GM12878 (cell line): ENCODE results near the gene MAML2. TPM values are rescaled to one million over a fixed set of nuclear protein-coding genes. Genes with fewer than 3 reads are reported as not detected.

Experiments
- ATAC-seq: fragments of 200-7000 bp; cut with Tn5 transposase; 3 replicates; pipeline ENCODE4 v1.9.1; 2020; ENCODE audit warnings: mild to moderate bottlenecking, moderate library complexity
- BruUV-seq: library from RNA; stranded (reverse); fragments of 400-500 nt; replicated peaks from 2 replicates; lab custom pipeline; 2021; lab: Mats Ljungman, UMichigan
- CTCF ChIA-PET: fragments of 300-600 bp; sonication (Branson Sonifier 250); formaldehyde crosslinking; extraction: SDS; loops from one replicate; lab custom pipeline; 2021; ENCODE audit warnings: inconsistent platforms; lab: Yijun Ruan, JAX
- POLR2A ChIA-PET: fragments of 350-600 bp; formaldehyde crosslinking; extraction: SDS; loops from one replicate; lab custom pipeline; 2021; ENCODE audit warnings: inconsistent platforms; lab: Charles Lee
- RAD21 ChIA-PET: fragments of 300-600 bp; sonication (Branson Sonifier 250); formaldehyde crosslinking; loops from one replicate; lab custom pipeline; 2023; ENCODE audit warnings: antibody characterized with exemption; ENCODE audit not compliant: unreplicated experiment; lab: Charles Lee
- SMC1A ChIA-PET: fragments of 300-600 bp; sonication (Branson Sonifier 250); formaldehyde crosslinking; loops from one replicate; lab custom pipeline; 2023; ENCODE audit not compliant: unreplicated experiment, uncharacterized antibody; lab: Charles Lee
- DNase-seq: peaks from one replicate; pipeline ENCODE4 v3.0.0-alpha.2; 2011; ENCODE audit warnings: low read depth, low spot score
- FAIRE-seq: peaks from 3 replicates; lab custom pipeline; 2011; peaks lifted over from hg19 to GRCh38; lab: Jason Lieb, UNC
- H2AFZ ChIP-seq: 2 replicates; pipeline ENCODE4 v1.6.0; 2011; ENCODE audit warnings: low read depth, low read length, control low read depth; ENCODE audit not compliant: control insufficient read depth
- H3K27ac ChIP-seq: 2 replicates; pipeline ENCODE4 v1.5.1; 2011; ENCODE audit warnings: control low read depth; ENCODE audit not compliant: control insufficient read depth, insufficient read depth
- H3K27me3 ChIP-seq, 2 experiments: replicated peaks in 1 of 2; 2 replicates each; pipeline versions ENCODE4 v1.6.0 to v1.6.1; 2011; ENCODE audit warnings: low read length in 1 of 2; ENCODE audit not compliant: control insufficient read depth in 2 of 2, insufficient read depth in 2 of 2
- H3K36me3 ChIP-seq, 2 experiments: 2 replicates each; pipeline ENCODE4 v1.5.1; 2011; ENCODE audit warnings: low read length in 1 of 2; ENCODE audit not compliant: control insufficient read depth in 2 of 2, insufficient read depth in 2 of 2
- H3K4me1 ChIP-seq: 2 replicates; pipeline ENCODE4 v1.6.1; 2011; ENCODE audit warnings: mild to moderate bottlenecking, low read length, moderate library complexity, mixed read lengths; ENCODE audit not compliant: control insufficient read depth, insufficient read depth
- H3K4me2 ChIP-seq: 2 replicates; pipeline ENCODE4 v1.6.0; 2011; ENCODE audit warnings: control low read depth; ENCODE audit not compliant: control insufficient read depth, insufficient read depth
- H3K4me3 ChIP-seq: fragments of 200-600 bp; sonication (generic); 2 replicates; pipeline ENCODE4 v1.5.1; 2016
- H3K79me2 ChIP-seq: 2 replicates; pipeline ENCODE4 v1.6.0; 2011; ENCODE audit warnings: low read length; ENCODE audit not compliant: control insufficient read depth, insufficient read depth
- H3K9ac ChIP-seq: 2 replicates; pipeline ENCODE4 v1.8.0; 2011; ENCODE audit warnings: low read length, control low read depth, mixed read lengths; ENCODE audit not compliant: control insufficient read depth, insufficient read depth
- H3K9me3 ChIP-seq: replicated peaks from 3 replicates; pipeline ENCODE4 v1.5.1; 2011; ENCODE audit warnings: mild to moderate bottlenecking, low read length; ENCODE audit not compliant: control insufficient read depth, insufficient read depth
- H4K20me1 ChIP-seq: 2 replicates; pipeline ENCODE4 v1.6.0; 2011; ENCODE audit not compliant: control insufficient read depth, insufficient read depth
- CBFB ChIP-seq: IDR thresholded peaks from 2 replicates; pipeline ENCODE4 v1.6.1; 2016; ENCODE audit warnings: antibody characterized with exemption, low read depth
- CUX1 ChIP-seq: IDR thresholded peaks from 2 replicates; pipeline ENCODE4 v1.6.1; 2012; ENCODE audit warnings: improper control_type of control experiment, low read depth, low read length; ENCODE audit not compliant: insufficient replicate concordance
- EZH2 ChIP-seq: IDR thresholded peaks from 2 replicates; pipeline ENCODE4 v1.6.1; 2012; ENCODE audit warnings: low read depth, mild to moderate bottlenecking, control low read depth, inconsistent platforms, low read length, borderline replicate concordance; ENCODE audit not compliant: control insufficient read depth
- MEF2B ChIP-seq: fragments of 450-650 bp; IDR thresholded peaks from 2 replicates; pipeline ENCODE4 v1.6.1; 2018; ENCODE audit warnings: mild to moderate bottlenecking, moderate library complexity; ENCODE audit not compliant: partially characterized antibody, poor library complexity, severe bottlenecking
- MLLT1 ChIP-seq: fragments of 450-650 bp; IDR thresholded peaks from 2 replicates; pipeline ENCODE4 v1.6.1; 2016; ENCODE audit warnings: mild to moderate bottlenecking
- MTA2 ChIP-seq: fragments of 450-650 bp; IDR thresholded peaks from 2 replicates; pipeline ENCODE4 v1.6.1; 2016; ENCODE audit warnings: low read depth, mild to moderate bottlenecking, moderate library complexity
- REST ChIP-seq: IDR thresholded peaks from 2 replicates; pipeline ENCODE4 v1.6.1; 2012; ENCODE audit warnings: mild to moderate bottlenecking, low read depth, low read length
- SREBF2 ChIP-seq: IDR thresholded peaks from 2 replicates; pipeline ENCODE4 v1.6.1; 2012; ENCODE audit warnings: mild to moderate bottlenecking, low read length
- TCF7 ChIP-seq: IDR thresholded peaks from 2 replicates; pipeline ENCODE4 v1.6.1; 2014; ENCODE audit warnings: antibody characterized with exemption, borderline replicate concordance
- ZBED1 ChIP-seq: IDR thresholded peaks from 2 replicates; pipeline ENCODE4 v1.6.1; 2016; ENCODE audit warnings: borderline replicate concordance
- ZNF24 ChIP-seq: fragments of 450-650 bp; IDR thresholded peaks from 2 replicates; pipeline ENCODE4 v1.6.1; 2017; ENCODE audit warnings: antibody characterized with exemption, mild to moderate bottlenecking
- WGBS: methylation state at CpG from one replicate; pipeline ENCODE4 v1.1.6; 2016; ENCODE audit warnings: low lambda C conversion rate; ENCODE audit not compliant: insufficient replicate concordance, insufficient coverage; ENCODE audit errors: missing lambda C conversion rate; 5-methylcytosine and 5-hydroxymethylcytosine counted together
- in situ Hi-C: fragments of 300-500 bp; cut with MboI; formaldehyde crosslinking; loops from 9 replicates; pipeline ENCODE4 v1.14.3; 2018; ENCODE audit warnings: mixed read lengths
- intact Hi-C: fragments of 100-400 bp; cut with micrococcal nuclease; formaldehyde crosslinking; loops from one replicate; pipeline ENCODE4 v1.14.2; 2022; ENCODE audit not compliant: unreplicated experiment
- polyA plus RNA-seq, 11 experiments: library from polyadenylated mRNA; depleted of rRNA in 4 of 11; unstranded in 6 of 11; stranded (reverse) in 5 of 11; fragments of >200 nt; fragmentation: Nextera tagmentation in 4 of 11; fragmentation: Illumina TruSeq in 1 of 11; extraction: Ambion mirVana in 4 of 11; extraction: Trizol in 1 of 11; gene quantifications; 1 replicate in 1 of 11; 2 replicates in 10 of 11; pipeline versions ENCODE4 v1.2.1 to v1.2.3, GENCODE V29; 2011 to 2016; ENCODE audit warnings: inconsistent platforms in 2 of 11, missing spikeins in 2 of 11, low read depth in 1 of 11
- total RNA-seq, 4 experiments: library from RNA; depleted of rRNA in 3 of 4; stranded (reverse); fragments of >200 nt in 3 of 4; fragmentation: Illumina TruSeq in 1 of 4; extraction: Trizol in 1 of 4; gene quantifications; 2 replicates each; pipeline versions ENCODE4 v1.2.1 to v1.2.3, GENCODE V29; 2013 to 2021

MAML2 gene
- total and polyA plus RNA-seq, 10 of the 15 experiments (the other 5 are each of a cell fraction or from before 2014, with no cell fraction given), result 2.5 to 15.1 (median 12.0) TPM

- Histone ChIP-seq H3K27me3 (no peaks in the 10 kb centered on the region), H3K36me3 (peaks cover 3% of the 10 kb centered on the region in 2 experiments; a peak in 2 of 4 replicates), H2AFZ (peak overlapping the region; percentile 24; the same call in 1 of the 2 replicates), H3K9ac (no peak overlapping the region), H3K79me2 (no peaks in the 10 kb centered on the region; the same call in 1 of the 2 replicates), H3K9me3 (no peaks in the 10 kb centered on the region), H4K20me1 (no peaks in the 10 kb centered on the region), H3K4me2 (peak overlapping the region; percentile 65)
- DNase-seq (no peak), FAIRE-seq (no peak), ATAC-seq (peak; percentile 61)
- POLR2A ChIA-PET, result interaction anchor here (0.5 to 1.9 kb wide), 7 partner anchors 11 to 315 kb away, joined by 3 to 6 read pairs (median 3); partner anchors contain the start of gene CCDC82
- CTCF ChIA-PET, result interaction anchor here (0.9 to 3.1 kb wide), 12 partner anchors 9 to 319 kb away, joined by 3 to 26 read pairs (median 6); partner anchors contain the start of gene MAML2
- SMC1A ChIA-PET, result interaction anchor here (0.8 to 2.7 kb wide), 29 partner anchors 9 to 314 kb away, joined by 3 to 32 read pairs (median 4); partner anchors contain the start of genes CCDC82 and MAML2
- in situ Hi-C loops, result no loop called here
- 46% methylated on average over 11 of the region's 11 CpGs for WGBS
- peak; percentile 48 for TF ChIP-seq CUX1
- no peak for TF ChIP-seq REST
- TF ChIP-seq SREBF2, result no peak
- no peak for TF ChIP-seq CBFB
- TF ChIP-seq EZH2, result no peak
- TF ChIP-seq TCF7, result no peak
- no peak for TF ChIP-seq MLLT1
- TF ChIP-seq MEF2B, result peak; percentile 70
- TF ChIP-seq ZBED1, result 0 out of 2 replicates have a peak, but pooled peaks have one; percentile 8
- TF ChIP-seq ZNF24, result no peak
- TF ChIP-seq MTA2, result peak; percentile 34; the same call in 1 of the 2 replicates
- TF ChIP-seq, all 136 proteins: peak for 4
- intact Hi-C loops, result loop anchor here (1.0 to 5.0 kb wide), 4 partner anchors 62 to 318 kb away; partner anchors contain the start of genes JRKL and MAML2
- H3K27ac ChIP-seq, result peak overlapping the region; percentile 62
- RAD21 ChIA-PET, result interaction anchor here (0.8 to 4.6 kb wide), 22 partner anchors 9 to 314 kb away, joined by 3 to 59 read pairs (median 4); partner anchors contain the start of genes CCDC82, JRKL and MAML2
- H3K4me3 ChIP-seq, result 0 out of 2 replicates have a peak overlapping the region, but pooled peaks have one; percentile 30
- peaks cover 27% of the 10 kb centered on the region for H3K4me1 ChIP-seq
- BruUV-seq, result TSS peak; percentile 10
Observed at GRCh38 chr11:96074551-96075310, 268.3 kb downstream of the MAML2 start.
